ENCODE measurements around the gene CYP1A2. TPM values are rescaled to one million over a fixed set of nuclear protein-coding genes. Genes with fewer than 3 reads are reported as not detected.

Gene CYP1A2
- polyA plus RNA-seq, 1 of the 3 experiments (the other 2 are of a cell fraction): not detected

DNA sequence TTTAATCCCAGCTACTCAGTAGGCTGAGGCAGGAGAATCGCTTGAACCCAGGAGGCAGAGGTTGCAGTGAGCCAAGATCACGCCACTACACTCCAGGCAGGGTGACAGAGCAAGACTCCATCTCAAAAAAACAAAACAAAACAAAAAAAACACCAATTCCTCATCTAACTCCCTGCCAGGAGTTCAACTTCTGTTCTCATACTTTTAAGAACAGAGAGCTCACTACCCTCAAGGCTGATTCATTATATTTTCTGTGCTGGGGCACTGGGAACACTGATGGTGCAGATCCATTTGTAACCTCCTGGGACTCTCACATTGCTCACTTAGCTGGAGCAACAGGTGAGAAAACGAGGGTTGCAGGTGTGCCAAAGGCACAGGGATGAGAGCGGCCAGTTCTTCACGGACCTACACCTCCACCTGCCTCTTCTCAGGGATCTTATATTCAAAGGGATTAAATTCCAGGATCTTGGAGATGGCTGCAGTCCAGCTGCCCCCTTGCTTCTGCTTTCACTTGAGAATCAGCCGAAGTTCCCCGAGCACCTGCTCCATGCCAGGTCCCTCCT lies 20.9 kb downstream of the CYP1A2 start:
- Histone ChIP-seq H3K9me2 (no peaks in the 10 kb centered on the region), H3K9ac (no peak overlapping the region), H3K27ac (ENCODE audit: low read depth in 2 of 2, low read length in 1 of 2) (no peak overlapping the region), H3K4me2 (no peak overlapping the region), H3K4me1 (ENCODE audit: control insufficient read depth in 1 of 2, insufficient read depth in 2 of 2, low read depth in 1 of 2, low read length in 1 of 2) (peaks cover 0 to 5% of the 10 kb centered on the region in 2 experiments; a peak in 1 of 4 replicates), H3K27me3 (ENCODE audit: insufficient read depth) (peaks cover 8% of the 10 kb centered on the region; the same call in 1 of the 2 replicates), H4K20me1 (ENCODE audit: insufficient read depth) (no peaks in the 10 kb centered on the region), H3K4me3 (ENCODE audit: low read depth in 2 of 2, low read length in 1 of 2) (no peak overlapping the region), H2AFZ (ENCODE audit: low read depth) (no peak overlapping the region), H3F3A (replicated peaks; ENCODE audit: insufficient read depth) (peaks cover 3% of the 10 kb centered on the region), H3K79me2 (ENCODE audit: insufficient read depth) (no peaks in the 10 kb centered on the region), H3K36me3 (replicated peaks in 1 of 2; ENCODE audit: control insufficient read depth in 1 of 2, insufficient read depth in 2 of 2, low read length in 1 of 2) (no peaks in the 10 kb centered on the region), H3K9me3 (no peaks in the 10 kb centered on the region)
- TF ChIP-seq RCOR1 (IDR thresholded peaks at IDR 0.05; ENCODE audit: low read length) (no peak), JUND (IDR thresholded peaks at IDR 0.05) (no peak), CHD2 (IDR thresholded peaks at IDR 0.05; ENCODE audit: low read length, partially characterized antibody) (no peak), TEAD4 (IDR thresholded peaks at IDR 0.05; ENCODE audit: borderline replicate concordance, insufficient read depth) (no peak), RAD21 (IDR thresholded peaks at IDR 0.05; ENCODE audit: low read length) (no peak)
- POLR2A ChIA-PET: interaction anchor here (0.6 to 2.6 kb wide), 4 partner anchors 14 to 138 kb away, joined by 3 to 15 read pairs (median 6); no protein-coding TSS in a partner anchor
- CTCF ChIA-PET: interaction anchor here (0.6 to 24.3 kb wide), 75 partner anchors 9 to 406 kb away, joined by 3 to 1109 read pairs (median 7); partner anchors contain the start of genes ARID3B, CLK3, COX5A and CPLX3
- 22% methylated on average over 5 of the region's 7 CpGs for WGBS (ENCODE audit: low lambda C conversion rate)
- no peak for DNase-seq

DNA sequence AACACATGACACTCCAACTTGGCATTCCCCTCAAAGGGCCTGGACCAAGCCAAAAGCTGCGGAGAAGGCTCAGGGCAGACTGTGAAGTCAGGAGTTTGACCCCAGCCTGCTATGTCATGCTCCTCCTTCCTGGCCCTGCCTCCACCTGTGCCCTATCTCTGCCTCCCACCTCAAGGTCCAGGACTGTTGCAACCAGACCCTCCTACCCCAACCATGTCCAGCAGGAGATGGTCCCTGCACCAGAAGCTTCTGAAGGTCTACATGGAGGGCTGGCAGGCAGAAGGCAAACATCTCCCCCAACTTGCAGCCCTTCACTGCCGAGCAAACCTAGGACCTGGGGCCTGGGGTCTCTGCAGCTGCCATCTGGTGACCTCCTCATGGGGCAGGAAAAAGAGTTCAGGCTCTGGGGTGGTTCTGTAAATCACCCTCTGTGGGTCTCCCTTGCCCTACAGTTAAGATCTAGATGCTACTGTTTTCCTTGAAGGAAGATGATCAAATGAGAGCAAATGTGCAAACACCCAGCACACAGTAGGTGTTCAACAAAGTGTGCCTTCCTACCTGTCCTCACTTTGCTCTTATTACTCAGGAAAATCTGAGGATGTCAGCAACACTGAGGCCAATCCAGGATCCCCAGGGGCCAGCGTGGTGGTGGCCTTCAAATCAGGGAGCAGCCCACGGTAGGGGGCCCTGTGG lies 21.7 kb downstream of the CYP1A2 start:
- Histone ChIP-seq H3K9ac (no peak overlapping the region), H3K4me3 (ENCODE audit: low read depth in 2 of 2, low read length in 1 of 2) (no peak overlapping the region), H3K4me2 (no peak overlapping the region), H3K27ac (ENCODE audit: low read depth in 2 of 2, low read length in 1 of 2) (no peak overlapping the region), H3K79me2 (ENCODE audit: insufficient read depth) (no peaks in the 10 kb centered on the region), H3K9me3 (no peaks in the 10 kb centered on the region), H3K27me3 (ENCODE audit: insufficient read depth) (peaks cover 8% of the 10 kb centered on the region; the same call in 1 of the 2 replicates), H3K4me1 (ENCODE audit: control insufficient read depth in 1 of 2, insufficient read depth in 2 of 2, low read depth in 1 of 2, low read length in 1 of 2) (peaks cover 0 to 5% of the 10 kb centered on the region in 2 experiments; a peak in 1 of 4 replicates), H3F3A (replicated peaks; ENCODE audit: insufficient read depth) (peaks cover 3% of the 10 kb centered on the region), H4K20me1 (ENCODE audit: insufficient read depth) (no peaks in the 10 kb centered on the region), H3K9me2 (no peaks in the 10 kb centered on the region), H3K36me3 (replicated peaks in 1 of 2; ENCODE audit: control insufficient read depth in 1 of 2, insufficient read depth in 2 of 2, low read length in 1 of 2) (no peaks in the 10 kb centered on the region), H2AFZ (ENCODE audit: low read depth) (no peak overlapping the region)
- ChIA-PET POLR2A (interaction anchor here (0.6 to 1.6 kb wide), 8 partner anchors 11 to 185 kb away, joined by 3 to 5 read pairs (median 4); partner anchors contain the start of genes COX5A, CSK and FAM219B), CTCF (interaction anchor here (0.5 to 24.3 kb wide), 58 partner anchors 10 to 1016 kb away, joined by 3 to 1109 read pairs (median 7); partner anchors contain the start of genes CLK3, COX5A, CPLX3 and CSK)
- DNase-seq: no peak
- TF ChIP-seq EP300 (IDR thresholded peaks at IDR 0.05; ENCODE audit: borderline replicate concordance in 1 of 2, low read depth in 1 of 2, low read length in 1 of 2): no peak
- TF ChIP-seq, protein P1, sequence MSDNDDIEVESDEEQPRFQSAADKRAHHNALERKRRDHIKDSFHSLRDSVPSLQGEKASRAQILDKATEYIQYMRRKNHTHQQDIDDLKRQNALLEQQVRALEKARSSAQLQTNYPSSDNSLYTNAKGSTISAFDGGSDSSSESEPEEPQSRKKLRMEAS (IDR thresholded peaks at IDR 0.05; ENCODE audit: low read depth): no peak
- TF ChIP-seq GABPA (IDR thresholded peaks at IDR 0.05; ENCODE audit: low read depth): no peak
- TF ChIP-seq SMC3 (IDR thresholded peaks at IDR 0.05; ENCODE audit: low read depth, low read length): no peak
- TF ChIP-seq SIN3A (IDR thresholded peaks at IDR 0.05; ENCODE audit: borderline replicate concordance, low read depth, low read length): no peak
- no peak for TF ChIP-seq MEF2A (IDR thresholded peaks at IDR 0.05; ENCODE audit: borderline replicate concordance, low read depth)
- no peak for TF ChIP-seq TCF12 (IDR thresholded peaks at IDR 0.05)
- TF ChIP-seq CHD2 (IDR thresholded peaks at IDR 0.05; ENCODE audit: low read length, partially characterized antibody): no peak
- no peak for TF ChIP-seq NRF1 (IDR thresholded peaks at IDR 0.05; ENCODE audit: low read depth, low read length)
- TF ChIP-seq, protein P2, sequence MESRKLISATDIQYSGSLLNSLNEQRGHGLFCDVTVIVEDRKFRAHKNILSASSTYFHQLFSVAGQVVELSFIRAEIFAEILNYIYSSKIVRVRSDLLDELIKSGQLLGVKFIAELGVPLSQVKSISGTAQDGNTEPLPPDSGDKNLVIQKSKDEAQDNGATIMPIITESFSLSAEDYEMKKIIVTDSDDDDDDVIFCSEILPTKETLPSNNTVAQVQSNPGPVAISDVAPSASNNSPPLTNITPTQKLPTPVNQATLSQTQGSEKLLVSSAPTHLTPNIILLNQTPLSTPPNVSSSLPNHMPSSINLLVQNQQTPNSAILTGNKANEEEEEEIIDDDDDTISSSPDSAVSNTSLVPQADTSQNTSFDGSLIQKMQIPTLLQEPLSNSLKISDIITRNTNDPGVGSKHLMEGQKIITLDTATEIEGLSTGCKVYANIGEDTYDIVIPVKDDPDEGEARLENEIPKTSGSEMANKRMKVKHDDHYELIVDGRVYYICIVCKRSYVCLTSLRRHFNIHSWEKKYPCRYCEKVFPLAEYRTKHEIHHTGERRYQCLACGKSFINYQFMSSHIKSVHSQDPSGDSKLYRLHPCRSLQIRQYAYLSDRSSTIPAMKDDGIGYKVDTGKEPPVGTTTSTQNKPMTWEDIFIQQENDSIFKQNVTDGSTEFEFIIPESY (IDR thresholded peaks at IDR 0.05; ENCODE audit: borderline replicate concordance, low read depth): no peak
- no peak for TF ChIP-seq RCOR1 (IDR thresholded peaks at IDR 0.05; ENCODE audit: low read length)
- WGBS (ENCODE audit: low lambda C conversion rate): 46% methylated on average over 4 of the region's 4 CpGs

Measured in SK-N-SH (cell line).